Panc1 (cell line): Measurements from ENCODE around the gene DNM1. TPM values are rescaled to one million over a fixed set of nuclear protein-coding genes. Genes with fewer than 3 reads are reported as not detected.

Experiments used
- ATAC-seq: fragments of 200-7000 bp; cut with Tn5 transposase; 2 replicates; pipeline ENCODE4 v1.9.1; 2020; ENCODE audit warnings: mild to moderate bottlenecking, moderate library complexity
- BruUV-seq: library from RNA; stranded (reverse); fragments of 400-500 nt; replicated peaks from 2 replicates; lab custom pipeline; 2021; lab: Mats Ljungman, UMichigan
- CTCF ChIA-PET: fragments of 300-600 bp; sonication (Branson Sonifier 250); formaldehyde crosslinking; loops from one replicate; lab custom pipeline; 2022; ENCODE audit warnings: antibody characterized with exemption; lab: Charles Lee
- POLR2A ChIA-PET: fragments of 300-600 bp; sonication (Branson Sonifier 250); formaldehyde crosslinking; loops from one replicate; lab custom pipeline; 2022; ENCODE audit warnings: antibody characterized with exemption; lab: Charles Lee
- DNase-seq: peaks from one replicate; pipeline ENCODE4 v3.0.0-alpha.2; 2010; ENCODE audit warnings: low read depth, low spot score
- H3K27ac ChIP-seq: 2 replicates; pipeline ENCODE4 v1.5.1; 2011; ENCODE audit warnings: mild to moderate bottlenecking, low read length, inconsistent platforms
- H3K27me3 ChIP-seq: fragments of 200-500 bp; sonication (Bioruptor generic); 2 replicates; pipeline ENCODE4 v1.6.0; 2014; ENCODE audit warnings: low read length, inconsistent platforms; ENCODE audit not compliant: control insufficient read depth, insufficient read depth
- H3K36me3 ChIP-seq: fragments of 200-500 bp; sonication (Bioruptor generic); 2 replicates; pipeline ENCODE4 v1.5.1; 2014; ENCODE audit warnings: inconsistent platforms, mild to moderate bottlenecking, low read length, moderate library complexity; ENCODE audit not compliant: control insufficient read depth, insufficient read depth
- H3K4me1 ChIP-seq: 2 replicates; pipeline ENCODE4 v1.5.1; 2011; ENCODE audit warnings: inconsistent platforms, mild to moderate bottlenecking, low read length, moderate library complexity; ENCODE audit not compliant: control insufficient read depth, insufficient read depth
- H3K4me3 ChIP-seq, 2 experiments: 2 replicates each; pipeline ENCODE4 v1.5.1; 2011 to 2012; ENCODE audit warnings: low read depth in 2 of 2, low read length in 2 of 2, mild to moderate bottlenecking in 2 of 2, inconsistent platforms in 1 of 2, moderate library complexity in 1 of 2
- H3K9me3 ChIP-seq: fragments of 200-500 bp; sonication (Bioruptor generic); 2 replicates; pipeline ENCODE4 v1.5.1; 2014; ENCODE audit warnings: low read depth, mild to moderate bottlenecking, inconsistent platforms, low read length, moderate library complexity; ENCODE audit not compliant: control insufficient read depth, insufficient read depth
- POLR2AphosphoS5 ChIP-seq: IDR thresholded peaks from 2 replicates; pipeline ENCODE4 v1.6.1; 2012; ENCODE audit warnings: mild to moderate bottlenecking, low read depth, low read length, moderate library complexity
- SIN3A ChIP-seq: IDR thresholded peaks from 2 replicates; pipeline ENCODE4 v1.6.1; 2012; ENCODE audit warnings: low read depth, mild to moderate bottlenecking, low read length, moderate library complexity, borderline replicate concordance; ENCODE audit not compliant: insufficient read depth
- TCF7L2 ChIP-seq: IDR thresholded peaks from 2 replicates; pipeline ENCODE4 v1.6.1; 2011; ENCODE audit warnings: mild to moderate bottlenecking, low read depth, low read length, inconsistent platforms
- in situ Hi-C: cut with HindIII; loops from 2 replicates; pipeline ENCODE4 v1.10.0; 2016; ENCODE audit warnings: low sequenced_read_pairs, low pct_unique_long_range_greater_than_20kb
- intact Hi-C: fragments of 100-400 bp; cut with micrococcal nuclease; formaldehyde crosslinking; loops from one replicate; pipeline ENCODE4 v1.10.0; 2022; ENCODE audit not compliant: unreplicated experiment
- total RNA-seq: library from RNA; stranded (reverse); gene quantifications from one replicate; pipeline ENCODE4 v1.2.1, GENCODE V29; 2021; ENCODE audit not compliant: unreplicated experiment
- TF ChIP-seq, protein P1 (sequence below): fragments of 450-650 bp; IDR thresholded peaks from 2 replicates; pipeline ENCODE4 v1.5.1; 2017; ENCODE audit warnings: mild to moderate bottlenecking
- TF ChIP-seq, protein P2 (sequence below), 2 experiments: IDR thresholded peaks; 2 replicates each; pipeline ENCODE4 v1.6.1; 2011 to 2012; ENCODE audit warnings: low read depth in 2 of 2, control low read depth in 1 of 2, low read length in 1 of 2, mild to moderate bottlenecking in 1 of 2, moderate library complexity in 1 of 2; ENCODE audit not compliant: insufficient read depth in 1 of 2

DNM1 gene
- total RNA-seq, 1 experiment from 2014 or later: 18.7 TPM

DNA sequence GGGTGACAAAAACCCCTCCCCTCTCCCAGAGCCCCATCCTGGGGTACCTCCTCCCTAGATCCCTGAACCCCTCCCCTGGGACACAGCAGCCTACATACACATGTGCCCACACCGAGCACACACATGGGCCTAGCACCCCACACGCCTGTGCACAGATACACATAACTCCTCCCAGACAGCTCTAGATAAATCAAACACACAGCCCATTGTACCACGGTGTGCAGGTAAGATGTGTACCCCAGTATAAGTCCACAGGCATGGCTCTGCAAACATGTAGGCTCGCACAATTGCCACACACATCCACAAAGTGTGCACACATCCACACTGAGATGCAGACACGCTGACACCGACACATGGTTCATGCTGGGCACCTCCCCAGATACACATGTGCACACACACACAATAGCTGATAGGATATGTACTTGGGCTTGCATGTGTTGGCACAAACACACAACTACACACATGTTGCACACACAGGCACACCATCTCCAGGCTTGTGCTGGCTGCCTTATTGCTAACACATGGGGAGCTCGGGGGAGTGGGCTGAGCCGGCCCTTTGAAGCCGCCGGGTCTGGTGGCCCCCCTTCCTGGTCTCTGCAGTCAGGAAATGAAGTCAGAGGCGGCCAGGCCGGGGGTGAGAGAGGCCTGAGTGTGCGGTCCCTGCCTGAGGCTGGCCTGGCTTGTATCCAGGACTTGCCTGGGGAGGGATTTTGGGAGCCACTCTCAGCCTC lies 42.4 kb downstream of the DNM1 start:
- no peak overlapping the region for H3K27ac ChIP-seq
- no peaks in the 10 kb centered on the region for H3K4me1 ChIP-seq
- H3K9me3 ChIP-seq: no peaks in the 10 kb centered on the region
- in situ Hi-C loops: no loop called here
- BruUV-seq: no TSS peak
- no peak for DNase-seq
- ChIA-PET POLR2A (no interaction called here), CTCF (no interaction called here)
- ATAC-seq: no peak
- no peak for TF ChIP-seq SIN3A
- no peak for TF ChIP-seq POLR2AphosphoS5
- TF ChIP-seq, protein P1, sequence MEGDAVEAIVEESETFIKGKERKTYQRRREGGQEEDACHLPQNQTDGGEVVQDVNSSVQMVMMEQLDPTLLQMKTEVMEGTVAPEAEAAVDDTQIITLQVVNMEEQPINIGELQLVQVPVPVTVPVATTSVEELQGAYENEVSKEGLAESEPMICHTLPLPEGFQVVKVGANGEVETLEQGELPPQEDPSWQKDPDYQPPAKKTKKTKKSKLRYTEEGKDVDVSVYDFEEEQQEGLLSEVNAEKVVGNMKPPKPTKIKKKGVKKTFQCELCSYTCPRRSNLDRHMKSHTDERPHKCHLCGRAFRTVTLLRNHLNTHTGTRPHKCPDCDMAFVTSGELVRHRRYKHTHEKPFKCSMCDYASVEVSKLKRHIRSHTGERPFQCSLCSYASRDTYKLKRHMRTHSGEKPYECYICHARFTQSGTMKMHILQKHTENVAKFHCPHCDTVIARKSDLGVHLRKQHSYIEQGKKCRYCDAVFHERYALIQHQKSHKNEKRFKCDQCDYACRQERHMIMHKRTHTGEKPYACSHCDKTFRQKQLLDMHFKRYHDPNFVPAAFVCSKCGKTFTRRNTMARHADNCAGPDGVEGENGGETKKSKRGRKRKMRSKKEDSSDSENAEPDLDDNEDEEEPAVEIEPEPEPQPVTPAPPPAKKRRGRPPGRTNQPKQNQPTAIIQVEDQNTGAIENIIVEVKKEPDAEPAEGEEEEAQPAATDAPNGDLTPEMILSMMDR: no peak
- TF ChIP-seq, protein P2, sequence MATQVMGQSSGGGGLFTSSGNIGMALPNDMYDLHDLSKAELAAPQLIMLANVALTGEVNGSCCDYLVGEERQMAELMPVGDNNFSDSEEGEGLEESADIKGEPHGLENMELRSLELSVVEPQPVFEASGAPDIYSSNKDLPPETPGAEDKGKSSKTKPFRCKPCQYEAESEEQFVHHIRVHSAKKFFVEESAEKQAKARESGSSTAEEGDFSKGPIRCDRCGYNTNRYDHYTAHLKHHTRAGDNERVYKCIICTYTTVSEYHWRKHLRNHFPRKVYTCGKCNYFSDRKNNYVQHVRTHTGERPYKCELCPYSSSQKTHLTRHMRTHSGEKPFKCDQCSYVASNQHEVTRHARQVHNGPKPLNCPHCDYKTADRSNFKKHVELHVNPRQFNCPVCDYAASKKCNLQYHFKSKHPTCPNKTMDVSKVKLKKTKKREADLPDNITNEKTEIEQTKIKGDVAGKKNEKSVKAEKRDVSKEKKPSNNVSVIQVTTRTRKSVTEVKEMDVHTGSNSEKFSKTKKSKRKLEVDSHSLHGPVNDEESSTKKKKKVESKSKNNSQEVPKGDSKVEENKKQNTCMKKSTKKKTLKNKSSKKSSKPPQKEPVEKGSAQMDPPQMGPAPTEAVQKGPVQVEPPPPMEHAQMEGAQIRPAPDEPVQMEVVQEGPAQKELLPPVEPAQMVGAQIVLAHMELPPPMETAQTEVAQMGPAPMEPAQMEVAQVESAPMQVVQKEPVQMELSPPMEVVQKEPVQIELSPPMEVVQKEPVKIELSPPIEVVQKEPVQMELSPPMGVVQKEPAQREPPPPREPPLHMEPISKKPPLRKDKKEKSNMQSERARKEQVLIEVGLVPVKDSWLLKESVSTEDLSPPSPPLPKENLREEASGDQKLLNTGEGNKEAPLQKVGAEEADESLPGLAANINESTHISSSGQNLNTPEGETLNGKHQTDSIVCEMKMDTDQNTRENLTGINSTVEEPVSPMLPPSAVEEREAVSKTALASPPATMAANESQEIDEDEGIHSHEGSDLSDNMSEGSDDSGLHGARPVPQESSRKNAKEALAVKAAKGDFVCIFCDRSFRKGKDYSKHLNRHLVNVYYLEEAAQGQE (IDR thresholded peaks at IDR 0.05; ENCODE audit: insufficient read depth in 1 of 2, low read depth in 2 of 2, low read length in 1 of 2): no peak
- no peak for TF ChIP-seq TCF7L2
- H3K4me3 ChIP-seq: no peak overlapping the region
- intact Hi-C loops: no loop called here
- no peaks in the 10 kb centered on the region; the same call in 1 of the 2 replicates for H3K36me3 ChIP-seq
- no peaks in the 10 kb centered on the region for H3K27me3 ChIP-seq

DNA sequence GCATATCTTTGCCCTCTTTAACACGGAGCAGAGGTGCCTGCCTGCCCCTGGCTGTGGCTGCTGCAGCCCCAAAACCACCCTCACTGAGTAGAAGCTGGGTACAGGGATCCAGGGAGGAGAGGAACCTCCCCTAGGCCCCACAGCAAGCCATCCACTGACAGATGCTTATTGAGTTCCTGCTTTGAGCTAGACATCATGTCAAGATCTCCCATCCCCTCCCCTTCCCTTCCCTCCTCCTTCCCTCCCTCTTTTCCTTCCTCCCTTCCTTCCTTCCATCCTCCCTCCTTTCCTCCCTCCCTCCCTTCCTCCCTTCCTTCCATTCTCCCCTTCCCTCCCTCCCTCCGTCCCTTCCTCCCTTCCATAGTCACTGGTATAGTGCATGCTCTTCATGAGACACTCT lies 43.3 kb downstream of the DNM1 start:
- DNase-seq (no peak), ATAC-seq (no peak)
- Histone ChIP-seq H3K36me3 (no peaks in the 10 kb centered on the region; the same call in 1 of the 2 replicates), H3K4me3 (no peak overlapping the region), H3K27me3 (no peaks in the 10 kb centered on the region), H3K4me1 (no peaks in the 10 kb centered on the region), H3K27ac (no peak overlapping the region), H3K9me3 (no peaks in the 10 kb centered on the region)
- intact Hi-C loops: no loop called here
- CTCF ChIA-PET: no interaction called here
- POLR2A ChIA-PET: no interaction called here
- no TSS peak for BruUV-seq
- TF ChIP-seq SIN3A: no peak
- TF ChIP-seq, protein P2 (IDR thresholded peaks at IDR 0.05; ENCODE audit: insufficient read depth in 1 of 2, low read depth in 2 of 2, low read length in 1 of 2): no peak
- no peak for TF ChIP-seq POLR2AphosphoS5
- TF ChIP-seq, protein P1: no peak
- TF ChIP-seq TCF7L2: no peak
- in situ Hi-C loops: no loop called here
